Stomach (tissue), 9 donors: ENCODE data around the gene CLASRP. TPM values are rescaled to one million over a fixed set of nuclear protein-coding genes. Genes with fewer than 3 reads are reported as not detected.
A peak's percentile ranks its signal among the peaks of the same experiment; 100 is the strongest.

Experiments used
- DNase-seq, 2 donors: peaks; one replicate each; pipeline versions ENCODE4 v3.0.0 to v3.0.0-alpha.2; 2013 to 2019
- H3K27ac ChIP-seq, 5 donors: fragments of 200-600 bp in 4 of 5; sonication (generic) in 4 of 5; one replicate each; pipeline ENCODE4 v1.5.1; 2013 to 2019; ENCODE audit warnings: mild to moderate bottlenecking in 1 of 5, moderate library complexity in 1 of 5
- H3K27me3 ChIP-seq, 3 donors: fragments of 200-600 bp; sonication (generic); one replicate each; pipeline ENCODE4 v1.5.1; 2017 to 2019; ENCODE audit warnings: mixed run types in 1 of 3
- H3K36me3 ChIP-seq, 4 donors: fragments of 200-600 bp; sonication (generic); 1 replicate in 3 of 4; 2 replicates in 1 of 4; pipeline ENCODE4 v1.5.1; 2016 to 2019
- H3K4me1 ChIP-seq, 4 donors: fragments of 200-600 bp; sonication (generic); one replicate each; pipeline ENCODE4 v1.5.1; 2016 to 2019
- H3K4me3 ChIP-seq, 4 donors: fragments of 200-600 bp; sonication (generic) in 3 of 4; one replicate each; pipeline ENCODE4 v1.5.1; 2016 to 2019; ENCODE audit warnings: mild to moderate bottlenecking in 1 of 4
- H3K9me3 ChIP-seq, 4 donors: fragments of 200-600 bp; sonication (generic); one replicate each; pipeline ENCODE4 v1.5.1; 2016 to 2019
- CTCF ChIP-seq, 7 experiments: fragments of 450-650 bp in 4 of 7; fragments of 200-600 bp in 3 of 7; sonication (generic) in 3 of 7; IDR thresholded peaks; one replicate each; pipeline ENCODE4 v1.5.1; 2016 to 2019; ENCODE audit warnings: antibody characterized with exemption in 7 of 7, control low read depth in 2 of 7, mild to moderate bottlenecking in 1 of 7
- EP300 ChIP-seq: sonication (generic); formaldehyde crosslinking; IDR thresholded peaks from one replicate; pipeline ENCODE4 v1.6.1; 2017; ENCODE audit warnings: antibody characterized with exemption
- POLR2A ChIP-seq, 4 donors: fragments of 450-650 bp; IDR thresholded peaks; one replicate each; pipeline ENCODE4 v1.6.1; 2016; ENCODE audit warnings: antibody characterized with exemption in 4 of 4, control low read depth in 2 of 4, mild to moderate bottlenecking in 1 of 4, moderate library complexity in 1 of 4
- POLR2AphosphoS5 ChIP-seq, 3 donors: sonication (generic); formaldehyde crosslinking; IDR thresholded peaks; one replicate each; pipeline ENCODE4 v1.6.1; 2016; ENCODE audit warnings: antibody characterized with exemption in 3 of 3
- WGBS, 5 donors: extraction: QIAGEN DNeasy Blood & Tissue Kit in 3 of 5; methylation state at CpG; one replicate each; pipeline versions ENCODE4 v1.1.5 to v1.1.7; 2013 to 2018; 5-methylcytosine and 5-hydroxymethylcytosine counted together
- intact Hi-C: fragments of 100-400 bp; cut with DNase I; formaldehyde crosslinking; loops from one replicate; pipeline ENCODE4 v1.15.1; 2023; ENCODE audit warnings: low total_unique reads
- polyA plus RNA-seq, 3 donors: library from polyadenylated mRNA; stranded (reverse); fragments of 200-250 nt; gene quantifications; one replicate each; pipeline ENCODE4 v1.2.3, GENCODE V29; 2013
- total RNA-seq, 5 donors: library from RNA; depleted of rRNA; stranded (reverse); fragments of >200 nt; gene quantifications; one replicate each; pipeline versions ENCODE4 v1.1.0 to v1.2.3, GENCODE V29; 2014 to 2016
- donor health status: healthy with polysubstance abuse.
- donor health status: Bipolar disorder and iron deficiency.
- donor health status: healthy.

The CLASRP gene
- total and polyA plus RNA-seq, 8 donors = 27.0 to 491 (median 109) TPM

DNA sequence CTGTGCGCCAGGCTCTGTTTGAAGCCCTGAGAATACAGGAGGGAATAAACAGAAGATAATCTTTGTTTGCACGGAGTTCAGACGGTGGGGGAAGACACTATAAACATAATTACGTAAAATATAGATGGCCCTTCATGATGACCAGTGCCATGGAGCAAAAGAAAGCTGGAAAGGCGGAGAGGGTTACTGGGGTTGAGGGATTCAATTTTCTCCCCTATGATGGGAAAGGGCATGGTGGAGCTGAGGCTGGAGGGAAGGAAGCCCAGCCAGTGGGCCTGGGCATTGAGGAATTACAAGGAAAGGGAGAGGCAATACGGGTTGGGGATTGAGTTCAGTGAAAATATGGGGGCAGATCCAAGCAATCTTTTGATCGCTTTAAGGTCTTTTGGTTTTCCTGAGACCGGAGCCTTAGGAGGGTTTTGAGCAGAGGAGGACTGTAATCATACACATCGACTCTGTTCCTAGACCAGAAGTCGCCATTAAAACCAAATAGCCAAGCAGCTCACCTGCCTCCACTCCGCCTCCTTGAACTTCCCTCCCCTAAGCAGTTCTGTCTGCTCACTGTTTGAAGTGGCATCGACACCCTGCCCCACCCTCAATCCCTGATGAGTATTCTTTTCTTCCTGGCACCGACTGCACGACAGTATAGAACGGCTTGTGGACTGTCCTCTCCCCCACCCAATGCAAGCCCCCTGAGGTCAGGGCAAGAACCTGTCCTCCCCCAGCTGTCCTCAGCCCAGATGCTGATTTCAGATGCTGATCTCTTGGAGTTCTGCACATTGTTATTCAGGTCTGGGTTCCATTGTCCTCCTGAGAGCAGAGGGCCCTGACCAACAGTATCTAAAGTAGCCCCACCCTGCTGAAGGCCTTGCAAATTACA lies 38.2 kb downstream of the CLASRP start:
- H3K27ac ChIP-seq = peak overlapping the region; percentile 88 to 91 (median 88)
- WGBS, 5 donors = 51 to 62% (median 59%) methylated on average over 15 of the region's 15 CpGs
- peak overlapping the region; percentile 52 to 81 (median 60) for H3K4me3 ChIP-seq
- DNase-seq = no peak
- TF ChIP-seq POLR2AphosphoS5 (IDR thresholded peaks at IDR 0.05) (no peak), POLR2A (IDR thresholded peaks at IDR 0.05) (no peak), CTCF (IDR thresholded peaks at IDR 0.05) (no peak), EP300 (no peak)
- H3K27me3 ChIP-seq = no peaks in the 10 kb centered on the region
- H3K9me3 ChIP-seq = no peaks in the 10 kb centered on the region
- H3K4me1 ChIP-seq = peaks cover 24 to 95% (median 71%) of the 10 kb centered on the region in 4 donors
- peaks cover 0 to 14% (median 13%) of the 10 kb centered on the region in 4 donors for H3K36me3 ChIP-seq
- intact Hi-C loops = no loop called here

DNA sequence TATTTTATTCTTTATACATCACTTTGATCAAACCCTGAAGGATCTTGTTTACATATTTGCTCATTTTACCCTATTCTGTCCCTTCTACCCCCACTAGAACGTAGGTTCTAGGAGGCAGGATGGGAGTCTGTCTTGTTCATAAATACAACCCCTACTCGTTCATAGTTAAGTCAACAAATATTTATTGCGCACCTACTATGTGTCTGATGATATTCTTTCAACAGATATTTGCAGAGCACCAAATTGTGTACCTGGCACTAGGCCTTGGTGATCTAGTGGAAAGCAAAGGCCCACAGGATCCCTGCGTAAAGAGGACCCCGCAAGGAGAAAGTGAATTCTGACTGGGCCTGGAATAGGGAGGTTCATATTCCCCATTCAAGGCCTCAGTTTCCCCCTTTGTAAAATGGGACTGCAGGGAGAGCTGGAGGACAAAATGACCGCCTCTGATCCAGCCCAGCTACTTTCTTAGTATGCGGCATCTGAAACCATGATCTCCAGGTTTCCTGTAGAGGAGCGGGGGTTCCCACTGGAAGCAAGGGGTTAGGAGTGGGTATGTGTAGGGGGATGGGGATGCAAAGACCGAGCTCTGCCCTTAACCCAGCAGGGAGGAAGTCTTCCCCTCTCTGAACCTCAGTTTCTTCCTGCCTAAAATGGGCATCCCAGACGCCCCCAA lies 39.7 kb downstream of the CLASRP start:
- peaks cover 22 to 83% (median 62%) of the 10 kb centered on the region in 4 donors for H3K4me1 ChIP-seq
- H3K27ac ChIP-seq = peak overlapping the region; percentile 83 to 87 (median 86)
- peaks cover 0 to 25% (median 20%) of the 10 kb centered on the region in 4 donors for H3K36me3 ChIP-seq
- intact Hi-C loops = no loop called here
- WGBS, 5 donors = 55 to 69% (median 60%) methylated on average over 9 to 10 of the region's 10 CpGs
- peak overlapping the region; percentile 76 to 97 (median 78) for H3K4me3 ChIP-seq
- no peak for DNase-seq
- no peaks in the 10 kb centered on the region for H3K27me3 ChIP-seq
- no peaks in the 10 kb centered on the region for H3K9me3 ChIP-seq
- TF ChIP-seq CTCF (IDR thresholded peaks at IDR 0.05) (no peak), EP300 (no peak), POLR2AphosphoS5 (IDR thresholded peaks at IDR 0.05) (no peak), POLR2A (IDR thresholded peaks at IDR 0.05) (no peak)

DNA sequence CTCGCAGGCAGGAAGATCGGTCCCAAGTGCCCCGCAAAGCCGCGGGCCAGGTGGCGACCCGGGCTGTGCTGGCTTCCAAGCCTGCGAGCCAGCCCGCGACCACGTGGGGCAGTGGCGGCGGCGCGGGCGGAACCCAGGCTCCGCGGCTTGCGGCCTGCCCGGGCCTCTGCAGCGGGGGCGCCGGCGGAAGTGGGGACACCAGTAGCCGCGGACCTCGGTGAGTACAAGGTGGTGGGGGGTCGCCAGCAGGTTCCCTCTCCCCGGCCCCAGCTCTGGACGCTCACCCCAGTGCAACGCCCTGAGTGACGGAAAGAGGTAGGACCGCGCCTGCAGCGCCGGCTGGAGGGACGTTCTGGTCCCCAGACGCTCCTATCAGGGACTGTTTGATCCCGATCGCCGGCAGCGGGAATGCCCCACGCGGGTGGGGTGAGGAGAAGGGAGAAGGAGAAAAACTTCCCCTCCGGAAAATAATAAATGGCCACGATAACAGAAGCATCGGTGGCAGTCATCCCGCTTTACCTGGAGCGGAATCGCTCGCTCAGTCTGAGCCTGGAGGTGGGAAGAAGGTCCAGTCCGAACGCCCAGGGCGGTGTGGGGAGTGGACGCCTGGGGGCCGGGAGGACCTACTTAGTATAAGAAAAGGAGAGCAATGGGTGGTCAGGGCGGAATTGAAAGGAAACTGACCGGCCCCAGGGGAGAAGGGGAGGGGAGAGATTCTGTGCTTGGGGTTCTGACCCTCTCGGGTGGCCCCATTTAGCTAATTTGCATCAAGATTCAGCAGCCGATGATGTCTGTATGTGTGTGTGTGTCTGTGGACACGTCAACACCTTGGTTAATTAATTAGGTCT lies 40.4 kb downstream of the CLASRP start, which contains the start of gene GEMIN7:
Gene GEMIN7 (plus strand): TSS at position 198 of the 848 bp plus-strand sequence. CDS start 10,855 bp downstream, outside the sequence.
- 0 to 1% (median 1%) methylated on average over 28 to 61 of the region's 61 CpGs for WGBS, 5 donors
- no peaks in the 10 kb centered on the region for H3K9me3 ChIP-seq
- peaks cover 22 to 76% (median 60%) of the 10 kb centered on the region in 4 donors for H3K4me1 ChIP-seq
- intact Hi-C loops = no loop called here
- peak within 1 kb of the TSS; percentile 76 to 97 (median 78) for H3K4me3 ChIP-seq
- peak; percentile 84 to 91 for DNase-seq
- TF ChIP-seq POLR2AphosphoS5 (IDR thresholded peaks at IDR 0.05) = peak; percentile 53 to 69 (median 67)
- peak in 1 of 4 donors; percentile 21 for TF ChIP-seq POLR2A (IDR thresholded peaks at IDR 0.05)
- no peak for TF ChIP-seq EP300
- H3K36me3 ChIP-seq = peaks cover 0 to 33% (median 22%) of the 10 kb centered on the region in 4 donors
- H3K27ac ChIP-seq = peak within 1 kb of the TSS; percentile 83 to 87 (median 86)
- H3K27me3 ChIP-seq = no peaks in the 10 kb centered on the region

GRCh38 chr19:45079911-45080370 lies 41.1 kb downstream of the CLASRP start:
- intact Hi-C loops = no loop called here
- TF ChIP-seq POLR2AphosphoS5 (IDR thresholded peaks at IDR 0.05) = peak in 1 of 3 donors; percentile 59
- no peak for TF ChIP-seq EP300
- TF ChIP-seq POLR2A (IDR thresholded peaks at IDR 0.05) = no peak
- H3K27ac ChIP-seq = peak overlapping the region; percentile 83 to 87 (median 86)
- WGBS, 5 donors = 3 to 10% (median 4%) methylated on average over 5 to 6 of the region's 6 CpGs
- peak overlapping the region; percentile 76 to 97 (median 78) for H3K4me3 ChIP-seq
- peak; percentile 52 to 66 for DNase-seq
- H3K4me1 ChIP-seq = peaks cover 22 to 69% (median 56%) of the 10 kb centered on the region in 4 donors
- H3K9me3 ChIP-seq = no peaks in the 10 kb centered on the region
- no peaks in the 10 kb centered on the region for H3K27me3 ChIP-seq
- peaks cover 0 to 39% (median 29%) of the 10 kb centered on the region in 4 donors for H3K36me3 ChIP-seq
